ENCODE data around the gene GMDS.

DNA sequence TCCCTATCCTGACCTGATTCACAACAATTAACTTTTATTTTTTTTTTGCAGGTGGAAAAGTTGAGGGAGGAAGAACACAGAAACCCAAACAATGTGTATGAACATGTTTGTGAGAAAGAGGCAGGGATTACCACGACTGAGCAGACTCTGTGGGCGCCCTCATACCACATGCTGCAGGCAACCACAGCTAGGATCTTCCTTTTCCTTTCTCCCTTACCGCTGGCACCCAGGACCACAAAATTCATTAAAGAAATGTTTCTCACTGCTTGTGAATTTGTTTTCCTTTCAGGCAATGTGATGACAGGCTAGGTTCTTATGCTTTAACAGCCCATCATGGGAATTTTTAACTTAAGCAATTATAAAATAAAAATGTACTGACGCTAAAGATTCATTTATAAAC is 287.1 kb downstream of the GMDS start:
- TF ChIP-seq CTCF (IDR thresholded peaks at IDR 0.05; ENCODE audit: borderline replicate concordance, extremely low read depth, low read length, poor library complexity, severe bottlenecking) (no peak), EZH2 (IDR thresholded peaks at IDR 0.05; ENCODE audit: borderline replicate concordance, low read depth, low read length, severe bottlenecking) (no peak)

Data from DND-41 (cell line).